Mesenchymal stem cell (in vitro differentiated cells and primary cell): ENCODE results near the gene PCBD2.
"Not testable (repeated sequence)": the region's sequence is repeated elsewhere in the genome, so short reads cannot be mapped to it uniquely, and the experiment has no call there.

Experiments
- DNase-seq: peaks from one replicate; pipeline ENCODE4 v3.0.0-alpha.2; 2013
- H2AFZ ChIP-seq: one replicate; pipeline ENCODE4 v1.6.1; 2013; ENCODE audit warnings: low read depth, mild to moderate bottlenecking, control low read depth, inconsistent platforms, low read length, moderate library complexity
- H2AK5ac ChIP-seq: 2 replicates; pipeline ENCODE4 v1.6.1; 2013; ENCODE audit warnings: low read length, moderate library complexity, mild to moderate bottlenecking, inconsistent platforms; ENCODE audit not compliant: severe bottlenecking
- H2BK120ac ChIP-seq: one replicate; pipeline ENCODE4 v1.6.1; 2013; ENCODE audit warnings: low read depth, mild to moderate bottlenecking, inconsistent platforms, low read length, moderate library complexity
- H2BK12ac ChIP-seq, 2 experiments: one replicate each; pipeline ENCODE4 v1.6.1; 2013; ENCODE audit warnings: inconsistent platforms in 2 of 2, low read length in 2 of 2, mild to moderate bottlenecking in 2 of 2, moderate library complexity in 2 of 2, control low read depth in 1 of 2
- H2BK15ac ChIP-seq: one replicate; pipeline ENCODE4 v1.6.1; 2013; ENCODE audit warnings: mild to moderate bottlenecking, low read depth, inconsistent platforms; ENCODE audit not compliant: poor library complexity, severe bottlenecking
- H2BK5ac ChIP-seq: 2 replicates; pipeline ENCODE4 v1.6.1; 2013; ENCODE audit warnings: low read depth, mild to moderate bottlenecking, low read length, control low read depth, inconsistent platforms; ENCODE audit not compliant: poor library complexity, severe bottlenecking
- H3K14ac ChIP-seq, 2 experiments: one replicate each; pipeline ENCODE4 v1.6.1; 2013; ENCODE audit warnings: inconsistent platforms in 2 of 2, low read length in 2 of 2, control low read depth in 1 of 2, mild to moderate bottlenecking in 1 of 2, moderate library complexity in 1 of 2
- H3K18ac ChIP-seq, 2 experiments: one replicate each; pipeline ENCODE4 v1.6.1; 2013; ENCODE audit warnings: inconsistent platforms in 2 of 2, low read length in 2 of 2, control low read depth in 1 of 2, low read depth in 1 of 2, mild to moderate bottlenecking in 1 of 2
- H3K23ac ChIP-seq, 2 experiments: one replicate each; pipeline ENCODE4 v1.6.1; 2013; ENCODE audit warnings: inconsistent platforms in 2 of 2, low read length in 2 of 2, mild to moderate bottlenecking in 2 of 2, moderate library complexity in 2 of 2, control low read depth in 1 of 2
- H3K27ac ChIP-seq: 2 replicates; pipeline ENCODE4 v1.5.1; 2013; ENCODE audit warnings: mild to moderate bottlenecking, moderate library complexity, low read length, control low read depth, inconsistent platforms; ENCODE audit not compliant: poor library complexity, severe bottlenecking
- H3K27me3 ChIP-seq, 2 experiments: 2 replicates each; pipeline versions ENCODE4 v1.6.1 to v1.7.0; 2013; ENCODE audit warnings: low read length in 2 of 2, mild to moderate bottlenecking in 2 of 2, moderate library complexity in 2 of 2, control low read depth in 1 of 2, inconsistent platforms in 1 of 2; ENCODE audit not compliant: control insufficient read depth in 1 of 2, insufficient read depth in 1 of 2
- H3K36me3 ChIP-seq, 2 experiments: 2 replicates each; pipeline versions ENCODE4 v1.6.1 to v1.7.0; 2013; ENCODE audit warnings: low read length in 2 of 2, control low read depth in 1 of 2, inconsistent platforms in 1 of 2, low read depth in 1 of 2, mild to moderate bottlenecking in 1 of 2; ENCODE audit not compliant: insufficient read depth in 2 of 2, control insufficient read depth in 1 of 2
- H3K4ac ChIP-seq, 2 experiments: one replicate each; pipeline ENCODE4 v1.6.1; 2013; ENCODE audit warnings: inconsistent platforms in 2 of 2, low read length in 2 of 2, mild to moderate bottlenecking in 2 of 2, moderate library complexity in 2 of 2, control low read depth in 1 of 2, low read depth in 1 of 2
- H3K4me1 ChIP-seq: 2 replicates; pipeline ENCODE4 v1.6.1; 2013; ENCODE audit warnings: low read depth, low read length, control low read depth; ENCODE audit not compliant: control insufficient read depth, insufficient read depth
- H3K4me2 ChIP-seq: 2 replicates; pipeline ENCODE4 v1.6.1; 2013; ENCODE audit warnings: low read length, mild to moderate bottlenecking, inconsistent platforms; ENCODE audit not compliant: poor library complexity, severe bottlenecking
- H3K4me3 ChIP-seq, 2 experiments: 2 replicates each; pipeline versions ENCODE4 v1.5.1 to v1.7.0; 2013; ENCODE audit warnings: low read length in 2 of 2, mild to moderate bottlenecking in 2 of 2, control low read depth in 1 of 2, low read depth in 1 of 2; ENCODE audit not compliant: insufficient read depth in 1 of 2
- H3K79me1 ChIP-seq: replicated peaks from 2 replicates; pipeline ENCODE4 v1.6.1; 2013; ENCODE audit warnings: mild to moderate bottlenecking, control low read depth, low read length, inconsistent platforms; ENCODE audit not compliant: poor library complexity, severe bottlenecking
- H3K9ac ChIP-seq: 2 replicates; pipeline ENCODE4 v1.7.0; 2013; ENCODE audit warnings: mild to moderate bottlenecking, low read length, moderate library complexity
- H3K9me3 ChIP-seq: 2 replicates; pipeline ENCODE4 v1.7.0; 2013; ENCODE audit warnings: mild to moderate bottlenecking, low read length; ENCODE audit not compliant: control insufficient read depth
- H4K8ac ChIP-seq: one replicate; pipeline ENCODE4 v1.6.1; 2013; ENCODE audit warnings: inconsistent platforms, mild to moderate bottlenecking, low read length, moderate library complexity
- H4K91ac ChIP-seq: one replicate; pipeline ENCODE4 v1.6.1; 2013; ENCODE audit warnings: mild to moderate bottlenecking, low read length, inconsistent platforms
- WGBS: methylation state at CpG from one replicate; pipeline ENCODE4 v1.1.7; 2013; ENCODE audit warnings: mixed read lengths; 5-methylcytosine and 5-hydroxymethylcytosine counted together

The PCBD2 gene

DNA sequence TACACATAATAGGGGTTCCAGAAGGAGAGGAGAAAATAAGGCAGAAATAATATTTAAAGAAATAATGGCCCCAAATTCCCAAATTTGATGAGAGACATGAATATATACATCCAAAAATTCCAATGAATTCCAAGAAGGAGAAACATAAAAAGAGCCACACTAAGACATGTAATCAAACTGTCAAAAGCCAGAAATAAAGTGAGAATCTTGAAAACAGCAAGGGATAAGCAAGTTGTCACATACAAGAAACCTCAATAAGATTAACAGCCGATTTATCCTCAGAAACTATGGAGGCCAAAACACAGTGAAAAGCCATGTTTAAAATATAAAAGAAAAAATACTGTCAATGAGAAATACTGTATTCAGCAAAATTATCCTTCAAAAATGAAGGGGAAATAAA, 77.3 kb downstream of the PCBD2 start:
- peaks cover 57% of the 10 kb centered on the region for H3K9me3 ChIP-seq
- H3K14ac ChIP-seq: no peak overlapping the region
- no peak overlapping the region for H2BK120ac ChIP-seq
- H2AK5ac ChIP-seq: no peak overlapping the region
- H3K9ac ChIP-seq: no peak overlapping the region
- no peak overlapping the region for H2BK15ac ChIP-seq
- peak; percentile 18 for DNase-seq
- no peak overlapping the region for H3K27ac ChIP-seq
- H3K4me3 ChIP-seq: no peak overlapping the region
- H4K8ac ChIP-seq: no peak overlapping the region
- H3K79me1 ChIP-seq: no peaks in the 10 kb centered on the region
- H3K23ac ChIP-seq: no peak overlapping the region
- no peak overlapping the region for H3K18ac ChIP-seq
- H2BK5ac ChIP-seq: no peak overlapping the region
- no peak overlapping the region for H2BK12ac ChIP-seq
- H3K27me3 ChIP-seq: no peaks in the 10 kb centered on the region
- H3K4me2 ChIP-seq: no peak overlapping the region
- H3K4me1 ChIP-seq: no peaks in the 10 kb centered on the region
- H4K91ac ChIP-seq: no peak overlapping the region
- H3K36me3 ChIP-seq: no peaks in the 10 kb centered on the region
- H3K4ac ChIP-seq: no peak overlapping the region
- WGBS: no CpG with 5 or more reads among the region's 1 CpG
- no peak overlapping the region for H2AFZ ChIP-seq

DNA sequence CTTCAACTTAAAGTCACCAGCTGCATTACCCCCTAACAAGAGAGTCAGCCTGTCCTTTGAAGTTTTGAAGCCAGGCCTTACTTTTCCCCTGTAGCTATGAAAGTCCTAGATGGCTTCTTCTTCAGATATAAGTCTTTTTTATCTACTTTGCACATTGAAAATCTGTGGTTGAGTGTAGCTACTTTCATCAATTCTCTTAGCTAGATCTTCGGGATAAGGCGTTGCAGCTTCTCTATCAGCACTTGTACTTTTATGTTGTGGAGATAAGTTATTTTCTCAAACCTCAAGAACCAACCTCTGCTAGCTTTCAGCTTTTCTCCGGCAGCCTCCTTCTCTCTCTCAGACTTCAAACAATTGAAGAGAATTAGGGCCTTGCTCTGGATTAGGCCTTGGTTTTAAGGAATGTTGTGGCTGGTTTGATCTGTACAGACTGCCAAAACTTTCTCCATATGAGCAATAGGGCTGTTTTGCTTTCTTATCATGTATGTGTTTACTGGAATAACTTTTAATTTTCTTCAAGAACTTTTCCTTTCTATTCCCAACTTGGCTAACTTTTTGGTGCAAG, 84.4 kb downstream of the PCBD2 start:
- Histone ChIP-seq H3K27me3 (peaks cover 0 to 3% of the 10 kb centered on the region in 2 experiments), H3K9ac (no peak overlapping the region), H4K91ac (no peak overlapping the region), H2AK5ac (no peak overlapping the region), H3K4me1 (no peaks in the 10 kb centered on the region), H3K9me3 (peaks cover 11% of the 10 kb centered on the region), H2BK5ac (no peak overlapping the region), H3K18ac (no peak overlapping the region), H4K8ac (no peak overlapping the region), H3K27ac (no peak overlapping the region), H2BK12ac (no peak overlapping the region), H3K4ac (no peak overlapping the region), H2BK120ac (no peak overlapping the region), H3K4me3 (no peak overlapping the region), H3K4me2 (no peak overlapping the region), H3K14ac (no peak overlapping the region), H2BK15ac (no peak overlapping the region), H3K79me1 (no peaks in the 10 kb centered on the region), H2AFZ (no peak overlapping the region), H3K23ac (no peak overlapping the region), H3K36me3 (no peaks in the 10 kb centered on the region)
- no CpG with 5 or more reads among the region's 3 CpGs for WGBS
- DNase-seq: no peak

DNA sequence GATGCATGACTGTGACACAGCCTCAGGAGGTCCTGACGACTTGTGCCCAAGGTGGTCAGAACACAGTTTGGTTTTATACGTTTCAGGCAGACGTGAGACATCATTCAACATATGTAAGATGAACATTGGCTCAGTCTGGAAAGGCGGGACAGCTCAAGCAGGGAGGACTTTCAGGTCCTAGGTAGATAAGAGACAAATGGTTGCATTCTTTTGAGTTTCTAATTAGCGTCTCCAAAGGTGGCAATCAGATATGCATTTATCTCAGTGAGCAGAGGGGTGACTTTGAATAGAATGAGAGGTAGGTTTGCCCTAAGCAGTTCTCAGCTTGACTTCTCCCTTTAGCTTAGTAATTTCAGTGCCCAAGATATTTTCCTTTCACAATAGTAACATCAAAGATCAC, 85.3 kb downstream of the PCBD2 start:
- not testable (repeated sequence) for H2BK5ac ChIP-seq, H3K14ac ChIP-seq, H3K4me3 ChIP-seq, H2BK15ac ChIP-seq, H4K8ac ChIP-seq, H3K23ac ChIP-seq, H3K27me3 ChIP-seq, H2AK5ac ChIP-seq, H4K91ac ChIP-seq, H3K36me3 ChIP-seq, H3K4ac ChIP-seq, H3K79me1 ChIP-seq, H3K27ac ChIP-seq, DNase-seq, H2BK120ac ChIP-seq, H2BK12ac ChIP-seq, H3K4me2 ChIP-seq, H3K18ac ChIP-seq, H3K4me1 ChIP-seq, H2AFZ ChIP-seq, H3K9me3 ChIP-seq, H3K9ac ChIP-seq
- 34% methylated on average over 5 of the region's 5 CpGs for WGBS

DNA sequence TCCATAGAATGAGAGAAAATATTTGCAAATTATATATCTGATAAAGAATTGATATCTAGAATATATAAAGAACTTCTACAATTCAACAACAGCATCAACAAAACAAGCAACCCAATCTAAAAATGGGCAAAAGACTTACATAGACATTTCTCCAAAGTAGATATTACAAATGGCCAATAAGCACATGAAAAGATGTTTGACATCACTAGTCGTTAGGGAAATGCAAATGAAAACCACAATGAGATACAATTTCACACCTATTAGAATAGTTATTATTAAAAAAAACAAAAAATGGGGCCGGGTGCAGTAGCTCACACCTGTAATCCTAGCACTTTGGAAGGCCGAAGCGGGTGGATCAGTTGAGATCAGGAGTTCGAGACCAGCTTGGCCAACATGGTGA, 87.2 kb downstream of the PCBD2 start:
- peaks cover 0 to 7% of the 10 kb centered on the region in 2 experiments for H3K27me3 ChIP-seq
- H2AFZ ChIP-seq: no peak overlapping the region
- H3K18ac ChIP-seq: no peak overlapping the region
- H2BK15ac ChIP-seq: no peak overlapping the region
- no peak overlapping the region for H3K4me3 ChIP-seq
- WGBS: 85% methylated on average over 3 of the region's 5 CpGs
- no peak overlapping the region for H2BK120ac ChIP-seq
- H3K14ac ChIP-seq: no peak overlapping the region
- no peak for DNase-seq
- no peaks in the 10 kb centered on the region for H3K36me3 ChIP-seq
- no peaks in the 10 kb centered on the region for H3K4me1 ChIP-seq
- H3K4ac ChIP-seq: no peak overlapping the region
- no peaks in the 10 kb centered on the region for H3K79me1 ChIP-seq
- H2BK5ac ChIP-seq: no peak overlapping the region
- no peak overlapping the region for H2BK12ac ChIP-seq
- no peak overlapping the region for H4K8ac ChIP-seq
- peaks cover 4% of the 10 kb centered on the region for H3K9me3 ChIP-seq
- no peak overlapping the region for H4K91ac ChIP-seq
- H3K9ac ChIP-seq: no peak overlapping the region
- H3K27ac ChIP-seq: no peak overlapping the region
- H3K4me2 ChIP-seq: no peak overlapping the region
- no peak overlapping the region for H3K23ac ChIP-seq
- H2AK5ac ChIP-seq: no peak overlapping the region
